ENCODE results near the gene OSBPL2.

Gene OSBPL2

GRCh38 chr20:62294516-62294915, 56.2 kb downstream of the OSBPL2 start:
- no peaks in the 10 kb centered on the region for H3K9me3 ChIP-seq (ENCODE audit: control insufficient read depth in 2 of 2, low read length in 2 of 2)
- peaks cover 21 to 41% of the 10 kb centered on the region in 2 donors for H3K36me3 ChIP-seq (ENCODE audit: control insufficient read depth in 2 of 2, insufficient read depth in 2 of 2, low read length in 2 of 2)
- no peaks in the 10 kb centered on the region for H3K27me3 ChIP-seq (ENCODE audit: control insufficient read depth in 1 of 2, insufficient read depth in 2 of 2, low read length in 2 of 2)
- no peak overlapping the region for H3K9ac ChIP-seq (ENCODE audit: low read length in 2 of 2)
- H3K4me3 ChIP-seq (ENCODE audit: low read length in 2 of 2), result no peak overlapping the region
- no peak overlapping the region for H3K27ac ChIP-seq (ENCODE audit: low read length)
- H3K4me1 ChIP-seq (ENCODE audit: control insufficient read depth, insufficient read depth, low read length), result no peaks in the 10 kb centered on the region

DNA sequence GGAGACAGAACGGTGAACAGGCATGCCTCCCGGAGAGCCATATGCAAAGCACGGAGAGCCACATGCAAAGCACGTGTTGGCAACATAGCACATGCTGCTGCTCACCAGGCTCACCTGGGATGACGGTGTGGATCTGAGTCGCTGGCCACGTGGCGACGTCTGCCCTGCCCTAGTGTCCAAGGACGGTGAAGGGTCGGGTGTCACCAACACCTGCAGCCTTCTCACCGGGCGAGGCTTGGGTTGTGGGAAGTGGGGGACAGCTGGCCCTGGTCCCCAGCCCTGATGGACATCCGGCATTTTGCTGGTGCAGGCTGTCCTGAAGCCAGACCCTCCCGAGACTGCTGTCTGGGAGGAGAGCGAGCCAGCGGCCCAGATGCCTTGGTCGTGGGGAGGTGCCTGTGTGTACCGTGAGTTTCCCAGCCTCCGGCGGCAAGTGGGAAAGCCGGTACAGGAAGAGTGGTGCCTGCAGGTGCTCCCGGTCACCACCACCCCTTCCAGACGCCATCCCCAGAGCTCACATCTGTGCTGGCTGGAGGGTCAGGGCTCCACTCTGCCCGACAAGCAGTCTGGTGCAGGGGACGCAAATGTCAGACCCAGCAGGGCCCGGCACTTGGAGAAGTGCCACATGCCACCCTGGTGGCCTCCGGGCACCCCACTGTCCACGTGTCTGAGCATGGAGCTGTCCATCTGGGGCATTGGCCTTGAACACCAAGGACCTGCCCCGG, 58.6 kb downstream of the OSBPL2 start:
- H3K4me3 ChIP-seq (ENCODE audit: low read length in 2 of 2), result no peak overlapping the region
- H3K9me3 ChIP-seq (ENCODE audit: control insufficient read depth in 2 of 2, low read length in 2 of 2), result no peaks in the 10 kb centered on the region
- H3K27me3 ChIP-seq (ENCODE audit: control insufficient read depth in 1 of 2, insufficient read depth in 2 of 2, low read length in 2 of 2), result no peaks in the 10 kb centered on the region
- H3K9ac ChIP-seq (ENCODE audit: low read length in 2 of 2), result no peak overlapping the region
- H3K4me1 ChIP-seq (ENCODE audit: control insufficient read depth, insufficient read depth, low read length), result no peaks in the 10 kb centered on the region
- H3K27ac ChIP-seq (ENCODE audit: low read length), result no peak overlapping the region
- H3K36me3 ChIP-seq (ENCODE audit: control insufficient read depth in 2 of 2, insufficient read depth in 2 of 2, low read length in 2 of 2), result peaks cover 17 to 32% of the 10 kb centered on the region in 2 donors

DNA sequence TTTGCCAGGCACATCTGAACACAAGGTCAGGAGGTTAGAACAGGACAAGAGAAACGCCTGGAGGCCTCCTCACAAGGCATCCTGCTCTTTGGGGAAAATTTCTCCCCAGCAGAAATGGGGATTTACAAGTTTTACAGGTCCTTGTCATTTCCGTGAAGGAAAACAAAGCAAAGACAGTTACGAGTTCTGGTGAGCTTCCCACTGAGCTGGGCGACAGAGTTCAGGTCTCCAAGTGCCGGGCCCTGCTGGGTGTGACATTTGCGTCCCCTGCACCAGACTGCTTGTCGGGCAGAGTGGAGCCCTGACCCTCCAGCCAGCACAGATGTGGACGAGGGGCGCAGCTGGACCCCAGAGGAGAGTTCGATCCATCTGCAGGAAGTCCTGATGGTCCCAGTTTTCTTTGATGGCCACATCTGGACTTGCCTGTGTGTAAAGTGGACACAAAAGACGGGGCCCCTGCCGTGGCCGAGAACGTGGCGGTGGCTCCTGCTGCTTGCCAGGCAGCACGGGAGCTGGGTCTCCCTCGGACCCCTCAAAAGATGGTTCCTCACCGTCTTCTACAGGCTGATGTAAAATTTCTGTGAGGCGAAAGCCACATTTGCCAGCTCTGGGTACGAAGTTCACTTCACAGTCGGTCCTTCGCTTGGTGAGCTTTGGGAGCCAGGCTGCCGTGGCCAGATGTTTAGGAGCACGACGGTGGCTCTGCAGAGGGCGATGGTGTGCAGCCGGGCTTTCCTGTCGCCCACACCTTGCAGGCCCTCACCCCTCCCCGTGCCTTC, 59.3 kb downstream of the OSBPL2 start:
- no peak overlapping the region for H3K4me3 ChIP-seq (ENCODE audit: low read length in 2 of 2)
- H3K9ac ChIP-seq (ENCODE audit: low read length in 2 of 2), result no peak overlapping the region
- peaks cover 12 to 27% of the 10 kb centered on the region in 2 donors for H3K36me3 ChIP-seq (ENCODE audit: control insufficient read depth in 2 of 2, insufficient read depth in 2 of 2, low read length in 2 of 2)
- no peaks in the 10 kb centered on the region for H3K9me3 ChIP-seq (ENCODE audit: control insufficient read depth in 2 of 2, low read length in 2 of 2)
- peaks cover 4% of the 10 kb centered on the region for H3K4me1 ChIP-seq (ENCODE audit: control insufficient read depth, insufficient read depth, low read length)
- no peaks in the 10 kb centered on the region for H3K27me3 ChIP-seq (ENCODE audit: control insufficient read depth in 1 of 2, insufficient read depth in 2 of 2, low read length in 2 of 2)
- H3K27ac ChIP-seq (ENCODE audit: low read length), result no peak overlapping the region

DNA sequence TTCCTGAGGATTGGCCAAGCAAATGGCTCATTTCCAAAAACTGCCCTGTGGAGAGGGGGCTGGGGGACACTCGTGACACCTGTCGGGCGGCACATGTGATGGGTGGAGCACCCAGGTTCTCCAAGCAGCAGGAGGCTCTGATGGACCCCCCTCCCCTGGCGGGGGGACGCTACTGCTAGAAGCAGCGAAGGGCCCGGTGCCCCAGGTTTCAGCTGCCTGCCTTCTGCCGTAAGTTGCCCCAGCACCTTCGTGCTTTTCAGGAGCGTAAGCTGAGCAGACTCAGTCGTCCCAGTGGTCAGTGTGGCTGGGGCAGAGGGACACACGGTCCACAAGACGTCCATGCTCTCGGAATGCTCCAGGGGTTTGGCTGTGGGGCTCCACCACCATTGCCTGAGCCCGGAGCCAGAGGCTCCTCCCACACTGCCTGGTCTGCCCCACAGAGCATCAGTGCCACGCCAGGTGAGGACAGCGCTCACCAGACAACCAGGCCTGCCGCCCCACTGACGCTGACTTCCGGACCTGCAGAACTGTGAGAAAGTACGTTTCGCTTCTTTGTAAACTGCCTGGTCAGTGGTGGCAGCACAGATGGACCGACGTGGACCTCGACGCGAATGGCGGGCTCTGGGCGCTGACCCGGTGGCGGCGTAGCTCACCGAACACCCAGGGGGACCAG, 60.4 kb downstream of the OSBPL2 start:
- Histone ChIP-seq H3K27me3 (ENCODE audit: control insufficient read depth in 1 of 2, insufficient read depth in 2 of 2, low read length in 2 of 2) (no peaks in the 10 kb centered on the region), H3K4me3 (ENCODE audit: low read length in 2 of 2) (no peak overlapping the region), H3K27ac (ENCODE audit: low read length) (no peak overlapping the region), H3K36me3 (ENCODE audit: control insufficient read depth in 2 of 2, insufficient read depth in 2 of 2, low read length in 2 of 2) (peaks cover 8 to 24% of the 10 kb centered on the region in 2 donors), H3K9ac (ENCODE audit: low read length in 2 of 2) (no peak overlapping the region), H3K4me1 (ENCODE audit: control insufficient read depth, insufficient read depth, low read length) (peaks cover 10% of the 10 kb centered on the region), H3K9me3 (ENCODE audit: control insufficient read depth in 2 of 2, low read length in 2 of 2) (no peaks in the 10 kb centered on the region)

- H3K27me3 ChIP-seq (ENCODE audit: control insufficient read depth in 1 of 2, insufficient read depth in 2 of 2, low read length in 2 of 2), result no peaks in the 10 kb centered on the region
- H3K36me3 ChIP-seq (ENCODE audit: control insufficient read depth in 2 of 2, insufficient read depth in 2 of 2, low read length in 2 of 2), result peaks cover 11 to 16% of the 10 kb centered on the region in 2 donors
- H3K4me3 ChIP-seq (ENCODE audit: low read length in 2 of 2), result no peak overlapping the region
- peaks cover 20% of the 10 kb centered on the region for H3K4me1 ChIP-seq (ENCODE audit: control insufficient read depth, insufficient read depth, low read length)
- H3K9ac ChIP-seq (ENCODE audit: low read length in 2 of 2), result no peak overlapping the region
- no peaks in the 10 kb centered on the region for H3K9me3 ChIP-seq (ENCODE audit: control insufficient read depth in 2 of 2, low read length in 2 of 2)
- no peak overlapping the region for H3K27ac ChIP-seq (ENCODE audit: low read length)
These were observed 61.4 kb downstream of the OSBPL2 start for GRCh38 chr20:62299666-62300236.

- Histone ChIP-seq H3K27ac (ENCODE audit: low read length) (no peak overlapping the region), H3K9me3 (ENCODE audit: control insufficient read depth in 2 of 2, low read length in 2 of 2) (no peaks in the 10 kb centered on the region), H3K9ac (ENCODE audit: low read length in 2 of 2) (no peak overlapping the region)
These were observed 62.0 kb downstream of the OSBPL2 start for GRCh38 chr20:62300319-62300718.

GRCh38 chr20:62301111-62301668, 62.9 kb downstream of the OSBPL2 start:
- no peaks in the 10 kb centered on the region for H3K9me3 ChIP-seq (ENCODE audit: control insufficient read depth in 2 of 2, low read length in 2 of 2)
- H3K27me3 ChIP-seq (ENCODE audit: control insufficient read depth in 1 of 2, insufficient read depth in 2 of 2, low read length in 2 of 2), result no peaks in the 10 kb centered on the region
- no peak overlapping the region for H3K27ac ChIP-seq (ENCODE audit: low read length)
- H3K4me1 ChIP-seq (ENCODE audit: control insufficient read depth, insufficient read depth, low read length), result peaks cover 34% of the 10 kb centered on the region
- H3K9ac ChIP-seq (ENCODE audit: low read length in 2 of 2), result no peak overlapping the region
- no peak overlapping the region for H3K4me3 ChIP-seq (ENCODE audit: low read length in 2 of 2)
- H3K36me3 ChIP-seq (ENCODE audit: control insufficient read depth in 2 of 2, insufficient read depth in 2 of 2, low read length in 2 of 2), result peaks cover 5 to 15% of the 10 kb centered on the region in 2 donors

More at GRCh38 chr20:62300319-62300718, 62.0 kb downstream of the OSBPL2 start:
- no peak overlapping the region for H3K4me3 ChIP-seq (ENCODE audit: low read length in 2 of 2)
- H3K36me3 ChIP-seq (ENCODE audit: control insufficient read depth in 2 of 2, insufficient read depth in 2 of 2, low read length in 2 of 2), result peaks cover 8 to 16% of the 10 kb centered on the region in 2 donors
- H3K27me3 ChIP-seq (ENCODE audit: control insufficient read depth in 1 of 2, insufficient read depth in 2 of 2, low read length in 2 of 2), result no peaks in the 10 kb centered on the region
- peaks cover 25% of the 10 kb centered on the region for H3K4me1 ChIP-seq (ENCODE audit: control insufficient read depth, insufficient read depth, low read length)

- Histone ChIP-seq H3K27ac (ENCODE audit: low read length) (peak overlapping the region; percentile 96), H3K4me1 (ENCODE audit: control insufficient read depth, insufficient read depth, low read length) (peaks cover 40% of the 10 kb centered on the region), H3K36me3 (ENCODE audit: control insufficient read depth in 2 of 2, insufficient read depth in 2 of 2, low read length in 2 of 2) (peaks cover 12 to 14% of the 10 kb centered on the region in 2 donors), H3K9ac (ENCODE audit: low read length in 2 of 2) (peak overlapping the region; percentile 71 to 88), H3K4me3 (ENCODE audit: low read length in 2 of 2) (peak overlapping the region; percentile 72 to 83), H3K27me3 (ENCODE audit: control insufficient read depth in 1 of 2, insufficient read depth in 2 of 2, low read length in 2 of 2) (no peaks in the 10 kb centered on the region), H3K9me3 (ENCODE audit: control insufficient read depth in 2 of 2, low read length in 2 of 2) (no peaks in the 10 kb centered on the region)
These were observed 63.5 kb downstream of the OSBPL2 start for GRCh38 chr20:62301773-62302340.

DNA sequence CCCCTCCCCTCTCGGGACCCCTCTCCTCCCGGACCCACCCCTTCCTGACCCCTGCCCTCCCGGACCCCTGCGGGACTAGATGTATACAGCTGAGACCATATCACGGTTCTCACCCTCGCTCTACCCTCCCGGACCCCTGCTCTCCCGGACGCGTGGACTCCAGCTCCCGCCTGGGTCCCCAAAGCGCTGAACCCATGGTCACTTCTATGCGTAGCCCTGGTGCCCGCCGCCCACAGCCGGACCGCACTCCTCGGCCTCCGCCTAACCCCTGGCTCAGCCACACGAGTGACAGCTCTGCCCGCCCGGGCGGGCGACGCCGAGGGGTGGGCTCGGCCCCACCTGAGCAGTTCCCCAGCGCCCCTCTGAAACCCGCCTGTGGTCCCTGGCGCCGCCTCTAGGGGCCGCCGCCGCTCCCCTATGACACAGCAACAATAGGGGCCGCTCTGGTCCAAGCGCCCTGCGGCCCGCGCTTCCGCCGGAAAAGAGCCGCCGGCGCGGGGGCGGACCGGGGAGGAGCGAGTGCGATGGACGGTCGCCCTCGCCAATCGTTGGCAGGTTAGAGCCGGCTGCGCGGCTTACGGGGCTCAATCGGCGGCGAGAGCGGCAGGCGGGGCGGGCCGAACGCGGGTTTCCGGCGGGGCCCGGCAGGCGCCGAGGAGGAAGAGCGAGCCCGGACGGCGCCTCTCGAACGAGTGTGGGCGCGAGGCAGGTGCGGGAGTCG, 64.2 kb downstream of the OSBPL2 start, which contains the start of gene ADRM1:
Gene ADRM1 (plus strand): TSS at position 657 of the 721 bp plus-strand sequence. CDS start 572 bp downstream, outside the sequence.
- Histone ChIP-seq H3K27ac (ENCODE audit: low read length) (peak within 1 kb of the TSS; percentile 96), H3K9me3 (ENCODE audit: control insufficient read depth in 2 of 2, low read length in 2 of 2) (no peaks in the 10 kb centered on the region), H3K9ac (ENCODE audit: low read length in 2 of 2) (peak within 1 kb of the TSS; percentile 88 to 89), H3K4me3 (ENCODE audit: low read length in 2 of 2) (peak within 1 kb of the TSS; percentile 72 to 83), H3K4me1 (ENCODE audit: control insufficient read depth, insufficient read depth, low read length) (peaks cover 45% of the 10 kb centered on the region), H3K36me3 (ENCODE audit: control insufficient read depth in 2 of 2, insufficient read depth in 2 of 2, low read length in 2 of 2) (peaks cover 18 to 21% of the 10 kb centered on the region in 2 donors), H3K27me3 (ENCODE audit: control insufficient read depth in 1 of 2, insufficient read depth in 2 of 2, low read length in 2 of 2) (no peaks in the 10 kb centered on the region)

All from stomach smooth muscle (tissue), 2 donors.